HG03457 (cell line): Measurements from ENCODE around the gene SMIM5.

Experiments used
- ATAC-seq: cut with Tn5 transposase; IDR thresholded peaks from one replicate; pipeline ENCODE4 v1.9.1; 2021; ENCODE audit warnings: moderate number of reproducible peaks; ENCODE audit not compliant: unreplicated experiment

The SMIM5 gene

GRCh38 chr17:75602644-75603043 is 30.6 kb upstream of the SMIM5 start:
- ATAC-seq = no peak

DNA sequence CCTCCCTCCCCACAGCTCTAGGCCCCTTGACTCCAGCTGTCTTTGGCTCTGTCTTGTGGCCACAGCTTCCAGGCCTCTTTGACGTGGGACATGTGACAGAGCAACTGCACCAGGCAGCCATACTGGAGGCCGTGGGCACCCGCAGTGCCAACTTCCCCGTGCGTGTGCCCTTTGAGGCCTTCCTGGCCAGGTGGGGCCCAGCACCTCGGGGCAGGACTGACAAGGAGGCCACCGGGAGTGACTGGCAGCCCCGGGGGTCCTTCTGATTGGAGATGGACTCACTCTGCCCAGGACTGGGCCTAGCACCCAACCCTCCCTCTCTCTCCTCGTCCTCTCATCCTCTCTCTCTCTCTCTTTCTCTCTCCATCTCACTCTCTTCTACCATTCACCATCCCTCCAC is 30.1 kb upstream of the SMIM5 start:
- ATAC-seq = no peak

- ATAC-seq = no peak
These were observed 29.1 kb upstream of the SMIM5 start for GRCh38 chr17:75604034-75604695.

GRCh38 chr17:75605790-75606189 is 27.4 kb upstream of the SMIM5 start:
- no peak for ATAC-seq

GRCh38 chr17:75607086-75607485 is 26.1 kb upstream of the SMIM5 start:
- no peak for ATAC-seq

DNA sequence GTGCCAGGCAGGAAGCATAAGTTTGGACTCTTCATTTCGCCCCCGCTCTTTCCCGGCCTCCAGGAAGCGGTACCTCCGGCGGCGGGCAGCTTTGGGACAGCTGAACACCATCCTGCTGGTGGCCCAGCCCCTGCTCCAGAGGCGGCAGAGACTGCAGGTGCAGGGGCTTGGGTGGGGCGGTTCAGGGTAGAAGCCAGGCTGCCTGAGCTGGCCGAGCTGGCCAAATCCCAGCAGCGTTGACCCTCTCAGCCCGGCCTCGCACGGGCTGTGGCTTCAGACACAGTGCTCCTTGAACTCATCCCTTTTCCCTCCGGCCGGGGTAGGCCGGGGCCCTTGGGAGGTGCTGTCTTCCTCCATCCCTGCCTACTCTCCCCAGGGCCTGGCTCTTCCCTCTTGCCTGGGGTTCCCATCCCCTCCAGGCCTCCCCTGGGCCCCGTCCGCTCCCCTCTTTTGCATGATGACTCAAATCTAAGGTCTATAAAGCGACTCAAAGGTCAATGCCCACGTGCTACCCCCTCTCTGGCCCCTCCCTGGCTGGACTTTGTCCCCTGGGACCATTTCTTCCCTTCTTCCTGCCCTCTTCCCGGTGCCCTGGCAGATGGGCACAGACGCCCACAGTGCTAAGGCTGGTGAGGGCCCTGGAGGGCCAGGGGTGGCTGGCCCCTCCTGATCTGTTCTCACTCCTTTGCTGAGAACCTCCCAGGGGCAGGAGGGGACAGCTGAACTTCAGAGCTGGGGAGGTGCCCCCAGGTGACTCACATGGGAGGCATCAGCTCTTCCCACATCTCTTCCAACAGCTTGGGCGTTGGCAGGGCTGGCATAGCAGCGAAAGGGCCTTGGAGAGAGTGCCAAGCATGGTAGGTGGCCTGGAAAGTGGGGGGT is 22.9 kb upstream of the SMIM5 start:
- ATAC-seq = no peak

- ATAC-seq = no peak
These were observed 21.3 kb upstream of the SMIM5 start for GRCh38 chr17:75611851-75612429.

DNA sequence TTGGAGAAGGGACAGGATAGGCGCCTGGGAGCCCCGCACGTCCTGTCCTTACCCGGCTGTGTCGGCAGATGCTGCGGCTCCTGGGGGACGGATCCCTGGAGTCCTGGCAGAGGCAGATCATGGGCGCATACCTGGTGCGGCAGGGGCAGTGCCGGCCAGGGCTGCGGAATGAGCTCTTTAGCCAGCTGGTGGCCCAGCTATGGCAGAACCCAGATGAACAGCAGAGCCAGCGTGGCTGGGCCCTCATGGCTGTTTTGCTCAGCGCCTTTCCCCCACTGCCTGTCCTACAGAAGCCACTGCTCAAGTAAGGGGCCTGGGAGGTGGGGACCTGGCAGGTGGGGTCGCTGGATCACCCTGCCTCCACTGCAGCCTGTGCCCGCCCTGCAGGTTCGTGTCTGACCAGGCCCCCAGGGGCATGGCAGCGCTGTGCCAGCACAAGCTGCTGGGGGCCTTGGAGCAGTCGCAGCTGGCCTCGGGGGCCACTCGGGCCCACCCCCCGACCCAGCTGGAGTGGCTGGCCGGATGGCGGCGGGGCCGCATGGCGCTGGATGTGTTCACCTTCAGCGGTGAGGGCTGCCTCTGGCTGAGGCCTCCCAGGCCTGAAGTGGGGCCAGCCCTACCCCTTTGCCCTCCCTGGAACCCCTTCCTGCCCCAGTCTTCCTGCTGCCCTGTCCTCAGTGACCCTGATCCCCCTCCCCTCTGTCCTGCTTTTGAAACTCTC is 20.2 kb upstream of the SMIM5 start:
- ATAC-seq = no peak

GRCh38 chr17:75614006-75614405 is 19.2 kb upstream of the SMIM5 start:
- ATAC-seq = no peak

GRCh38 chr17:75614556-75615270 is 18.5 kb upstream of the SMIM5 start:
- no peak for ATAC-seq

- no peak for ATAC-seq
These were observed 17.9 kb upstream of the SMIM5 start for GRCh38 chr17:75615301-75615700.

DNA sequence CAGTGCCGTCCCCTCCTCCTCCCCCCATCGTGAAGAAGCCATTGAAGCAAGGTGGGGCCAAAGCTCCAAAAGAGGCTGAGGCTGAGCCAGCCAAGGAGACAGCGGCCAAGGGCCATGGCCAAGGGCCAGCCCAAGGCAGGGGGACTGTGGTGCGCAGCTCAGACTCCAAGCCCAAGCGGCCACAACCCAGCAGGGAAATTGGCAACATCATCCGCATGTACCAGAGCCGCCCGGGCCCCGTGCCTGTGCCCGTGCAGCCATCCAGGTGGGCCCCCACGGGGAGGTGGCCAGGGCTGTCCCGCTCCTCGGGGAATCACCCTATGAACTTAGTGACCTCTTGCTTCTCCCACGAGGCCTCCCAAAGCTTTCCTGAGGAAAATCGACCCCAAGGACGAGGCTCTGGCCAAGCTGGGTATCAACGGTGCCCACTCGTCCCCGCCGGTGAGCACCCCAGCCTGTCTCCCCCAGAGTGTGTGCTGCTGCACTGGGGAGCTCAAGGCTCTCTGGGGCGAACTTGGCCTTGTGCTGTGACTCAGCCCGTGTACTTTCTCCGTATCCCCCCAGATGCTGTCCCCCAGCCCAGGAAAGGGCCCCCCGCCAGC is 16.6 kb upstream of the SMIM5 start:
- ATAC-seq = no peak

- no peak for ATAC-seq
These were observed 16.0 kb upstream of the SMIM5 start for GRCh38 chr17:75617218-75617617.

- no peak for ATAC-seq
These were observed 15.6 kb upstream of the SMIM5 start for GRCh38 chr17:75617675-75618074.

DNA sequence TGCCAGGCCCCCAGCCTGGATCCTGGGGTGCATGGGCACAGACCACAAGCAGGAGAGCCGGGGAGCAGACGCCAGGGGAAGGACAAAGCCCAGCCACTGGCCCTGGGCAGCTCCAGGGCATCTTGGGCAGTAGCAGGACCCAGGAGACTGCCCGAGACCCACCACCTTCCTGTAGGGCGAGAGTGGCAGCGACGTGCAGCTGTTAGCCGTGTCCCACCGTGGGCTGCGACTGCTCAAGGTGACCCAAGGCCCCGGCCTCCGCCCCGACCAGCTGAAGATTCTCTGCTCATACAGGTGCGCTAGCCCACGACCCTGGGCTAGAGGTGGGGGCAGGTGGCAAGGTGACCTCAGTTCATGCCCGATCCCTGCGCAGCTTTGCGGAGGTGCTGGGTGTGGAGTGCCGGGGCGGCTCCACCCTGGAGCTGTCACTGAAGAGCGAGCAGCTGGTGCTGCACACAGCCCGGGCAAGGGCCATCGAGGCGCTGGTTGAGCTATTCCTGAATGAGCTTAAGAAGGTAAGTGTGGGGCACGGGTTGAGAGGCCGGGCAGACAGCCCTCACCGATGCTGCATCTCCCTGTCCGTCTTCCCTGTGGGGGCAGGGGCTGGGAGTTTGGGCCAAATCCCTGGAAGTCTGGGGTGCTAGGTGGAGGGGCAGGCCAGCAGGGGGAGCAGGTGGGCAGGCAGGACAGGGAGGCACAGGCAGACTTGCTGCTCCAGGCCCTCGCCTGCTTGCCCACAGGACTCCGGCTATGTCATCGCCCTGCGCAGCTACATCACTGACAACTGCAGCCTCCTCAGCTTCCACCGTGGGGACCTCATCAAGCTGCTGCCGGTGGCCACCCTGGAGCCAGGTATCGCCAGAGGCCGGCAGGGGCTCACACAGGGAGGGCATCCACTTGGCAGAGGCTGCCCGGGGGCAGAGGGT is 13.5 kb upstream of the SMIM5 start:
- ATAC-seq = no peak

GRCh38 chr17:75621489-75621888 is 11.7 kb upstream of the SMIM5 start:
- no peak for ATAC-seq

GRCh38 chr17:75622076-75622475 is 11.2 kb upstream of the SMIM5 start:
- ATAC-seq = no peak

GRCh38 chr17:75622771-75623273 is 10.4 kb upstream of the SMIM5 start:
- no peak for ATAC-seq

- ATAC-seq = no peak
These were observed 9.8 kb upstream of the SMIM5 start for GRCh38 chr17:75623386-75623785.
